Trophoblast cell (in vitro differentiated cells and primary cell): Measurements from ENCODE around the gene GABRG3.

Source experiments
- DNase-seq, 2 donors: peaks; one replicate each; pipeline ENCODE4 v3.0.0-alpha.2; 2016
- H2AFZ ChIP-seq: 2 replicates; pipeline ENCODE4 v1.6.1; 2013; ENCODE audit warnings: low read length, moderate library complexity, mild to moderate bottlenecking; ENCODE audit not compliant: insufficient read depth, poor library complexity
- H2AK5ac ChIP-seq: 2 replicates; pipeline ENCODE4 v1.6.1; 2013; ENCODE audit warnings: mild to moderate bottlenecking, low read length
- H2BK120ac ChIP-seq: 2 replicates; pipeline ENCODE4 v1.6.1; 2013; ENCODE audit warnings: low read length, mild to moderate bottlenecking, moderate library complexity; ENCODE audit not compliant: insufficient read depth, poor library complexity
- H2BK12ac ChIP-seq: 2 replicates; pipeline ENCODE4 v1.6.1; 2013; ENCODE audit warnings: mild to moderate bottlenecking, low read length, moderate library complexity
- H2BK5ac ChIP-seq: 2 replicates; pipeline ENCODE4 v1.6.1; 2013; ENCODE audit warnings: low read length, low read depth, moderate library complexity, mild to moderate bottlenecking; ENCODE audit not compliant: poor library complexity
- H3K14ac ChIP-seq: 2 replicates; pipeline ENCODE4 v1.6.1; 2013; ENCODE audit warnings: mild to moderate bottlenecking, low read length
- H3K18ac ChIP-seq: 2 replicates; pipeline ENCODE4 v1.6.1; 2013; ENCODE audit warnings: mild to moderate bottlenecking, low read length
- H3K23ac ChIP-seq: 2 replicates; pipeline ENCODE4 v1.6.1; 2013; ENCODE audit warnings: low read length
- H3K27ac ChIP-seq: 2 replicates; pipeline ENCODE4 v1.5.1; 2013; ENCODE audit warnings: low read depth, mild to moderate bottlenecking, inconsistent platforms, low read length, moderate library complexity
- H3K27me3 ChIP-seq: 2 replicates; pipeline ENCODE4 v1.6.1; 2013; ENCODE audit warnings: inconsistent platforms, mild to moderate bottlenecking, low read length, moderate library complexity; ENCODE audit not compliant: insufficient read depth
- H3K36me3 ChIP-seq, 2 experiments: 1 replicate in 1 of 2; 2 replicates in 1 of 2; pipeline ENCODE4 v1.6.1; 2013; ENCODE audit warnings: low read length in 2 of 2, mild to moderate bottlenecking in 2 of 2, moderate library complexity in 1 of 2; ENCODE audit not compliant: insufficient read depth in 2 of 2, control insufficient read depth in 1 of 2
- H3K4ac ChIP-seq: 2 replicates; pipeline ENCODE4 v1.6.1; 2013; ENCODE audit warnings: low read depth, mild to moderate bottlenecking, low read length, moderate library complexity
- H3K4me1 ChIP-seq, 2 experiments: 1 replicate in 1 of 2; 2 replicates in 1 of 2; pipeline ENCODE4 v1.6.1; 2013; ENCODE audit warnings: low read length in 2 of 2, mild to moderate bottlenecking in 2 of 2, moderate library complexity in 1 of 2; ENCODE audit not compliant: insufficient read depth in 2 of 2, control insufficient read depth in 1 of 2
- H3K4me2 ChIP-seq: 2 replicates; pipeline ENCODE4 v1.6.1; 2013; ENCODE audit warnings: inconsistent platforms, mild to moderate bottlenecking, low read length, moderate library complexity
- H3K4me3 ChIP-seq: 2 replicates; pipeline ENCODE4 v1.5.1; 2013; ENCODE audit warnings: mild to moderate bottlenecking, low read depth, low read length, inconsistent platforms
- H3K79me1 ChIP-seq: one replicate; pipeline ENCODE4 v1.6.1; 2013; ENCODE audit warnings: low read length
- H3K79me2 ChIP-seq: 2 replicates; pipeline ENCODE4 v1.6.1; 2013; ENCODE audit warnings: low read length, mild to moderate bottlenecking; ENCODE audit not compliant: control insufficient read depth, insufficient read depth, poor library complexity
- H3K9ac ChIP-seq: 2 replicates; pipeline ENCODE4 v1.6.1; 2013; ENCODE audit warnings: mild to moderate bottlenecking, low read length
- H3K9me3 ChIP-seq: 2 replicates; pipeline ENCODE4 v1.6.1; 2013; ENCODE audit warnings: low read depth, mild to moderate bottlenecking, control low read depth, inconsistent platforms, low read length; ENCODE audit not compliant: insufficient read depth
- H4K12ac ChIP-seq: 2 replicates; pipeline ENCODE4 v1.6.1; 2013; ENCODE audit warnings: low read depth, mild to moderate bottlenecking, low read length, moderate library complexity
- H4K8ac ChIP-seq: 2 replicates; pipeline ENCODE4 v1.6.1; 2013; ENCODE audit warnings: low read depth, mild to moderate bottlenecking, low read length, moderate library complexity
- H4K91ac ChIP-seq: one replicate; pipeline ENCODE4 v1.6.1; 2013; ENCODE audit warnings: low read depth, mild to moderate bottlenecking, low read length, moderate library complexity
- WGBS: extraction: QIAGEN DNeasy Blood & Tissue Kit; methylation state at CpG from one replicate; pipeline ENCODE4 v1.1.7; 2013; ENCODE audit warnings: missing lambda C conversion rate; ENCODE audit not compliant: insufficient read length, insufficient coverage; ENCODE audit errors: extremely low coverage; 5-methylcytosine and 5-hydroxymethylcytosine counted together

GABRG3 gene

GRCh38 chr15:27101982-27102381 is 131.0 kb downstream of the GABRG3 start:
- Histone ChIP-seq H3K4ac (no peak overlapping the region), H2AK5ac (no peak overlapping the region), H3K18ac (no peak overlapping the region), H3K4me2 (no peak overlapping the region), H3K4me3 (no peak overlapping the region), H3K14ac (no peak overlapping the region), H3K79me2 (no peaks in the 10 kb centered on the region), H4K8ac (no peak overlapping the region), H3K27ac (no peak overlapping the region), H4K12ac (no peak overlapping the region), H3K27me3 (no peaks in the 10 kb centered on the region), H2BK5ac (no peak overlapping the region), H2AFZ (no peak overlapping the region), H4K91ac (no peak overlapping the region), H3K9me3 (no peaks in the 10 kb centered on the region), H3K79me1 (no peaks in the 10 kb centered on the region), H3K9ac (no peak overlapping the region), H3K4me1 (peaks cover 0 to 2% of the 10 kb centered on the region in 2 experiments), H2BK120ac (no peak overlapping the region), H3K23ac (no peak overlapping the region), H2BK12ac (no peak overlapping the region), H3K36me3 (no peaks in the 10 kb centered on the region)
- WGBS: no CpG with 5 or more reads among the region's 9 CpGs
- no peak for DNase-seq

GRCh38 chr15:27111323-27111722 is 140.3 kb downstream of the GABRG3 start:
- no peak overlapping the region for H3K4ac ChIP-seq
- H3K9ac ChIP-seq: no peak overlapping the region
- H3K79me2 ChIP-seq: no peaks in the 10 kb centered on the region
- no peak overlapping the region for H2AFZ ChIP-seq
- H3K4me3 ChIP-seq: no peak overlapping the region
- H2AK5ac ChIP-seq: peak overlapping the region; percentile 15
- H4K91ac ChIP-seq: peak overlapping the region; percentile 26
- peak overlapping the region; percentile 89 for H3K14ac ChIP-seq
- no peak overlapping the region for H3K4me2 ChIP-seq
- H3K23ac ChIP-seq: no peak overlapping the region
- H4K12ac ChIP-seq: no peak overlapping the region
- no CpG with 5 or more reads among the region's 4 CpGs for WGBS
- no peaks in the 10 kb centered on the region for H3K9me3 ChIP-seq
- no peak overlapping the region for H3K27ac ChIP-seq
- peak overlapping the region; percentile 82 for H4K8ac ChIP-seq
- DNase-seq: no peak
- peaks cover 8% of the 10 kb centered on the region for H3K79me1 ChIP-seq
- no peaks in the 10 kb centered on the region for H3K27me3 ChIP-seq
- H2BK120ac ChIP-seq: peak overlapping the region; percentile 88
- peak overlapping the region; percentile 86 for H2BK5ac ChIP-seq
- H2BK12ac ChIP-seq: peak overlapping the region; percentile 37
- H3K36me3 ChIP-seq: no peaks in the 10 kb centered on the region
- peak overlapping the region; percentile 90 for H3K18ac ChIP-seq
- H3K4me1 ChIP-seq: peaks cover 6 to 7% of the 10 kb centered on the region in 2 experiments

GRCh38 chr15:27114473-27114872 is 143.5 kb downstream of the GABRG3 start:
- no peak overlapping the region for H2AK5ac ChIP-seq
- H2BK5ac ChIP-seq: no peak overlapping the region
- no peak overlapping the region for H3K14ac ChIP-seq
- no peak overlapping the region for H4K91ac ChIP-seq
- H3K9ac ChIP-seq: no peak overlapping the region
- no peak overlapping the region for H2AFZ ChIP-seq
- no peak overlapping the region for H3K23ac ChIP-seq
- no peaks in the 10 kb centered on the region for H3K36me3 ChIP-seq
- no peak overlapping the region for H3K4me3 ChIP-seq
- H3K18ac ChIP-seq: no peak overlapping the region
- no peak overlapping the region for H3K4ac ChIP-seq
- no peaks in the 10 kb centered on the region for H3K79me2 ChIP-seq
- peaks cover 6 to 7% of the 10 kb centered on the region in 2 experiments for H3K4me1 ChIP-seq
- no peak overlapping the region for H4K8ac ChIP-seq
- no peak overlapping the region for H2BK120ac ChIP-seq
- no peak for DNase-seq
- H3K9me3 ChIP-seq: no peaks in the 10 kb centered on the region
- no CpG with 5 or more reads among the region's 1 CpG for WGBS
- H2BK12ac ChIP-seq: no peak overlapping the region
- no peak overlapping the region for H4K12ac ChIP-seq
- H3K79me1 ChIP-seq: peaks cover 10% of the 10 kb centered on the region
- no peak overlapping the region for H3K27ac ChIP-seq
- H3K4me2 ChIP-seq: no peak overlapping the region
- H3K27me3 ChIP-seq: no peaks in the 10 kb centered on the region

GRCh38 chr15:27119695-27120266 is 148.8 kb downstream of the GABRG3 start:
- WGBS: no CpG with 5 or more reads among the region's 5 CpGs
- H4K12ac ChIP-seq: no peak overlapping the region
- no peak overlapping the region for H2AFZ ChIP-seq

More at GRCh38 chr15:27119695-27120266, 148.8 kb downstream of the GABRG3 start:
- peak overlapping the region; percentile 8 for H2BK5ac ChIP-seq
- peaks cover 36% of the 10 kb centered on the region for H3K79me1 ChIP-seq
- H3K14ac ChIP-seq: peak overlapping the region; percentile 50
- no peak for DNase-seq
- H3K9ac ChIP-seq: no peak overlapping the region
- peaks cover 0 to 4% of the 10 kb centered on the region in 2 experiments for H3K36me3 ChIP-seq
- no peak overlapping the region for H3K23ac ChIP-seq
- H4K91ac ChIP-seq: peak overlapping the region; percentile 64
- peak overlapping the region; percentile 43 for H2BK120ac ChIP-seq
- no peak overlapping the region for H3K4me2 ChIP-seq
- H3K4ac ChIP-seq: peak overlapping the region; percentile 7
- no peak overlapping the region for H4K8ac ChIP-seq
- peaks cover 26 to 33% of the 10 kb centered on the region in 2 experiments for H3K4me1 ChIP-seq
- H3K18ac ChIP-seq: peak overlapping the region; percentile 16
- no peaks in the 10 kb centered on the region for H3K9me3 ChIP-seq
- peak overlapping the region; percentile 70 for H2AK5ac ChIP-seq
- H3K27me3 ChIP-seq: no peaks in the 10 kb centered on the region
- peak overlapping the region; percentile 94 for H2BK12ac ChIP-seq
- peaks cover 4% of the 10 kb centered on the region for H3K79me2 ChIP-seq
- peak overlapping the region; percentile 48 for H3K27ac ChIP-seq
- H3K4me3 ChIP-seq: no peak overlapping the region
